Activated naive CD4-positive, alpha-beta T cell treated with Interleukin-2 at 50 U/mL for 16 hours (primary cell): ENCODE results near the gene SYNE4.
"Not testable (repeated sequence)": the region's sequence is repeated elsewhere in the genome, so short reads cannot be mapped to it uniquely, and the experiment has no call there.

Source experiments
- DNase-seq: peaks from one replicate; pipeline ENCODE4 v3.0.0-alpha.2; 2020

The SYNE4 gene

DNA sequence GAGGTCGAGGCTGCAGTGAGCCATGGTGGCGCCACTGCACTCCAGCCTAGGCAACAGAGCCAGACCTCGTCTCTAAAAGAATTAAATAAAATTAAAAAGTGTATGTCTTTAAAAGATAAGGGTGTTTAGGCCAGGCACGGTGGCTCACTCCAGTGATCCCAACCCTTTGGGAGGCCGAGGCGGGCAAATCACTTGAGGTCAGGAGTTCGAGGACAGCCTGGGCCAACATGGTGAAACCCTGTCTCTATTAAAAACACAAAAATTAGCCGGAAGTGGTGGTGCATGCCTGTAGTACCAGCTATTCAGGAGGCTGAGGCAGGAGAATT is 21.1 kb downstream of the SYNE4 start:
- DNase-seq, result no peak

DNA sequence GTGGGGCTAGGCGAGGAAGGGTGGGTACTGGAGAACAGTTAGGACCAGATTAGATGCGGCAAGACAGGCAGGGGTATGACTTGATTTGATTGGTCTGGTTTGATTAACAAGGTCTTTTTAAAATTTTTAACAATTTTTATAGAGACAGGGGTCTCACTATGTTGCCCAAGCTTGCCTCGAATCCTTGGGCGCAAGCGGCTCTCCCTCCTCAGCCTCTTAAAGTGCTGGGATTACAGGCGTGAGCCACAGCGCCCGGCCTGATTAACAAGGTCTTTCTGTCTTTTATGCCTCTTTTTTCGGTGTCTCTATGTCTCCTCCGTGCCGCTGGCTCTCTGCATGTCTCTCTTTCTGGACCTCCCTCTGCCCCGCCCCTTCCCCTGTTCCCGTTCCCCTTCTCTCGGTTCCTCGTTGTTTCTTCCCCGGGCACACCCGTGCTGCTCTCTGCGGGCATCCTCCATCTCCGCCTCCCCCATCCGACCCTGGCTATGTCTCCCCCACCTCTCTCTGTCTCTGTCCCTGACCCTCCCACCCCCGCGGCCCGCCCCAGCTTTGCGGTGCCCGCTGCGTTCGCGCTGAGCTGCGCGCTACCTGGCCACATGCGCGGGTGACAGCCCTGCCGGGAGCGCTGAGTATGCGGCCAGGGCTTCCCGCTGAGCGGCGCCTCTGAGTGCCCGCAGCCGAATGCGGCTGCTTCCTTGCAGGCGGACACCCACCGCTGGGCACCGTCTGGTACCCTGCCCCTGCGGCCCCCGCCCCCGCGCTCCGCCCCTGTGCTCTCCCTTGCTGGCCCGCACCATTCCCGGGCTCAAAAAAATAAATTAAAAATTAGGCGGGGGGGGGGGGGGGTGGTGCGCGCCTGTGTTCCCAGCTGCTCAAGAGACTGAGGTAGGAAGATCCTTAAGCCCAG is 21.7 kb downstream of the SYNE4 start:
- peak; percentile 13 for DNase-seq

DNA sequence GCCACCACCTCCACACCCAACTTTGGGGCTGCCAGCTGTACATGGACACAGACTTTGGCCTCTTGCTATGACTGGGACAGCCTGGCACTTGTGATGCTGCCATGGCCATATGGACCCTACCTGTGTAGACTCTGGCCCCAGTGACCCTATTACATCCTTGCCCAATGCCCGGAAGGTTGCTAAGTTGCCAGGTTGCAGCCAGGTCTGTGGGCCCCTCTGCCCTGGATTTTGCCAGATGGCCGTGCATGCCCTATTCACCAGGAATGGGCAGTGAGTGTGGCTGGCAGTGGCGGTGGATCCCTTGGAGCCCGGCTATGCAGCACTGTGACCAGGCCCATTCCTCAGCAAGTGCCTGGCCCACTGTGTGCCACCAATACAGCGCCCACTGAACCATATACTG is 22.5 kb downstream of the SYNE4 start:
- no peak for DNase-seq

DNA sequence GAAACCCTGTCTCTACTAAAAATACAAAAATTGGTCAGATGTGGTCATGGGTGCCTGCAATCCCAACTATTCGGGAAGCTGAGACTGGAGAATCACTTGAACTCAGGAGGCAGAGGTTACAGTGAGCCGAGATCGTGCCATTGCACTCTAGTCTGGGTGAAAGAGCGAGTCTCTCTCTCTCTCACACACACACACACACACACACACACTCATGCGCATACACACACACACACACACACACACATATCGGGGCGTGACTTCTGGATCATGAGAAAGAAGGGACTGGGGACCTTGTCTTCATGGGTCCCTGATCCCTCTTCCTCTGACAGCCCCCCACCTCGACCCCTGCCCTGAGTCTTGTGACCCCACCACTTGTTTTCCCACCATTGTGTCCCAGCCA is 25.4 kb downstream of the SYNE4 start:
- DNase-seq, result no peak

DNA sequence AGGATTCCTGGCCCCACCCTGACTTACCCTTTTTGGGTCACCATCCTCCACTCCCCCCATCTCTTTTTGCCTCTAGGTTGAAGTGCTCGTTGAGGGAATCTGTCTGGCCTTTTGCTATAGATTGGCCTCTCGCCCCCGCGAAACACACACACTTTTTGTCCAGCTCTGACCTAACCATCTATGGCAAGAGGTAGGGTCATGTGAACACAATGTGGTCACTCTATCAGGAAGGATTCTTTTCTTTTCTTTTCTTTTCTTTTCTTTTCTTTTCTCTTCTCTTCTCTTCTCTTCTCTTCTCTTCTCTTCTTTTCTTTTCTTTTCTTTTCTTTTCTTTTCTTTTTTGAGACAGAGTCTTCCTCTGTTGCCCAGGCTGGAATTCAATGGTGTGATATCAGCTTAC is 27.6 kb downstream of the SYNE4 start:
- DNase-seq, result not testable (repeated sequence)

DNA sequence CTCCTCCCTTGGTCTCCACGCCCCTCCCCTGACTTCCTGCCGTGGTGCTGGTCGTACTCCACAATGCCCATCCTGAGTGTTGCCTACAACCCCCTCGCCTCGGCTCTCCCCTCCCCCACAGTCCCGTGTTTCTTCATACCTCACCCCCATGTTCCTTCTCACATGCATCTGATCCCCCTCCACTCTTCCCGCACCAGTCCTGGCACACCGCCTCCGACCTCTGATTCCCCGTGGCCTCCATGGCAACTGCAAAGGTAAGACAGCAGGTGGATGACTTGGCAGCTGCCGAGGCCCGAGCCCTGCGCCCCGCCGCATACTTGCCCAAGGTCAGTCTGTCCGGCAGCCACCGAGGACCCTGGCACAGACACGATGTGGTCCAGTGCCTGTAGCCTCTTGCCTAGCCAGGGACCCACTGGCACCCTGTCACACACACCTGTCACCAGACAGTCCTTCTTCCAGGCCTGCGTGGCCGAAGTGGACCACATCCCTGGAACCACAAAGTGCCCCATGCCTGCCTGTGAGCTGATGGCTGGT is 29.7 kb downstream of the SYNE4 start:
- DNase-seq, result no peak

DNA sequence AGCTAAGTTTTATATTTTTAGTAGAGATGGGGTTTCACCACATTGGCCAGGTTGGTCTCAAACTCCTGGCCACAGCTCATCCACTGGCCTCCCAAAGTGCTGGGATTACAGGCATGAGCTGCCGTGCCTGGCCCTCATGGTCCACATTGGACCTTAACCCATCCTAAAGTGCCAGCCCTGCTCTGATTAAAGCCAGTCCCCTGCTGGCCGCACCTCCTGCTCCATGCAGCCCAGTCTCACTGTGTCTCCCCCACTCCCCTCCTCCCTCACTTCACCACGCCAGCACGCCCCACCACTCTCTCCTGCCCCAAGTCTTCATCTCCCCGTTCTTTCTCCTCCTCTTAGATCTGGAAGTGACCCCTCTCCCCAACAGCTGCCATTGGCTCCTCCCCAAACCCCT is 30.3 kb downstream of the SYNE4 start:
- DNase-seq, result no peak

DNA sequence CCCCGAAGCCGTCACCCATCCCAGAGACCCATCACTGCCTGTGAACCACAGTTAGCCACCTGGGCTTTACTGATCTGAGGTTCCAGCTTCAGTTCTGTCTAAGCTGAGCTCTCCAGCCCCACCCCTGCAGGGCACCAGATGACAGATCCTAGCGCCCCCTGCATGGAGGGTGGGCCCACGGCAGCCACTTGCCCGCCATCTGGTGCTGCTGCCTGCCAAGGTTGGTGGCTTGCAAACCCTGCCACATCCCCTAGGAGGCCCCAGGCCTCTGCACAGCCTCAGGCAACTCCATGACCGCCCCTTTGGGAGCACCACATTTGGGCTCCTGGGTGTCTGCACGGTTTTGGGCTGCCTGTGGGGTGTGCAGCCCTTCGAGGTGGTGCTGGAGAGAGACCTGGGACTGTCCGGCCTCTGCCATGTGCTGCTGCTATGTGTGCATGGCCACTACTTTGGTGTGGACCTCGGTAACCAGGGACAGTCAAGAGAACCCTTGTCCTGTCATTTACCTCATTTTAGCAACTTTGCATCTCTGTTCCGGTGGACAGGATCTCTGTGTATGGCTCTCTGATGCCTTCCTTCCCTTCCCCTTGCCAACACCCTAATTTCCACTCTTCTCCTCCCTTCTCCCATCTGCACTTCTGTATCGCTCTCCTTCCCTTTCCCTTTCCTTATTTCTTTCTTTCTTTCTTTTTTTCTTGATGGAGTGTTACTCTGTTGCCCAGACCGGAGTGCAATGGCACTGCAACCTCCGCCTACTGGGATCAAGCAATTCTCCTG is 31.0 kb downstream of the SYNE4 start:
- DNase-seq, result peak; percentile 7

DNA sequence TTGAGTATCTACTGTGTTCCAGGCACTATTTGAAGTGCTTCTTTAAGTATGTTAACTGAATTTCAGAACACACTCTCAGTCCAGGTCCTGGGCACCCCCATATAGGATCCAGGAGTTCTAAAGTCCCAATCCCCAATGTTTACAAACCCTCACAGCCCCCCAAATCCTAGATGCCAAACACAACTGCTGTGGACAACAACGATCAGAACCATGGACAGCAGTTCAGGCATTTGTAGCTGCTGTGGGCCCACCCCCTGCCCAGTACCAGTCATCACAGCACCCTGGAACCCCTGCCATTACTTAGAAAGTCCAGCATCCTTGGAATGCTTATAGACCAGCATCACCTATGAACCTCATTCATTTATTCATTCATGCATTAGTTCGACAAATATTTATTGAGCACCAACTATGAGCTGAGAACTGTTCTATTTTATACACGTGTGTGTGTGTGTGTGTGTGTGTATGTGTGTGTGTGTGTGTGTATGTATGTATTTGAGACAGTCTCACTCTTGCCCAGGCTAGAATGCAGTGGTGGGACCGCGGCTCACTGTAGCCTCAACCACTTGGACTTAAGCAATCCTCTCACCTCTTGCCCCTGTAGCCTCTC is 32.9 kb downstream of the SYNE4 start:
- no peak for DNase-seq

DNA sequence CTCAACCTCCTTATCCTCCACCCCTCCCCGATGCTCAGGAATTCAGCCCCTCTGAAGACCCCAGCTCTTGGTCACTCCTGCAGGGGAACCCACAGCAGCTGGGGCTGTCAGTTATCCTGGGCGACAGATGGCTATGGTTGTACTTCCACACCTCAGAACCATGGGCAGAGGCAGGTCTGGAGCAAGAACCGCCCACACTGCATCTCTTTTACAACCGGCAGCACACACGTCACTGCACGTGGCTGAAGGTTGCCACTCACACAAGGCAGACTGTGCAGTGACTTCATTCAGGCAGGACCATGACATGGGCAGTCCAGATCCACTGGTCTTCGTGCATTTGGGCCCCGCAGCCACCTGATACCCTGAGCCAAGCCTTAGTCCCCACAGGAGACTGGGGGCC is 35.1 kb downstream of the SYNE4 start:
- DNase-seq, result no peak

DNA sequence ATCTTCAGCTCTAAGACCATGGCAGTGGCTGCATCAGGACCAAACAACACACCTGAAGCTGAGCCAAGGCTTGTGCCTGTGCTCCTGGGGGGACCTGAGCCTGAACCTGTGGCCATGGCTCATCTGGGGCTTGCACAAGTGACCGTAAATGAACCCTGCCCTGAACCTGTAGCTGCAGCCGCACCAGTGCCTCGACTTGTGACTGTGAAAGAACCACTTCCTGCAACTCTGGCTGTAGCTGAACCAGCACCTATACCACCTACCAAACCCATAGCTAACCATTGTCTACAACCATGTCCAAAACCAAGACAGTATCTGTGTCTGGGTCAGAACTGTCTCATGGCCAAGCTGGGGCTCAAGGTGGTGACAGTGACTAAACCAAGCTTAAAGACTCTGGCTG is 41.8 kb downstream of the SYNE4 start:
- no peak for DNase-seq

DNA sequence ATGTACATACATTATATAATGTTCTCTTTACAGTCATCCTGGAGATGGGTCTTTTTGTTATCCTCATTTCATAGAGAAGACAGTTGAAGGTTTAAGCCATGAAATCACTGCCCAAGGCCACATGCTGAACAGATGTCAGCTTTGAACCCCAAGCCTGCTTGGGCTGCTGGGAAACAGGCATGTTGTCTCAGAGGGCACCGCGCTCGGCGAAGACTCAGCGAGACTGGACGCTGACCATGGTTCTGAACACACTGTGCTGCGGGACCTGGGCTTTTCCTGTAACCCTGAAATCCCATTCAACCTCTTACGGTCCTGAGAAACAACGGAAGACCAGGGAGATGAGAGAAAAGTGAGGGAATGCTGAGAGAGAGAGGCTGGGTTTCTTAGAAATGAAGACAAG is 45.1 kb downstream of the SYNE4 start:
- DNase-seq, result peak; percentile 33

DNA sequence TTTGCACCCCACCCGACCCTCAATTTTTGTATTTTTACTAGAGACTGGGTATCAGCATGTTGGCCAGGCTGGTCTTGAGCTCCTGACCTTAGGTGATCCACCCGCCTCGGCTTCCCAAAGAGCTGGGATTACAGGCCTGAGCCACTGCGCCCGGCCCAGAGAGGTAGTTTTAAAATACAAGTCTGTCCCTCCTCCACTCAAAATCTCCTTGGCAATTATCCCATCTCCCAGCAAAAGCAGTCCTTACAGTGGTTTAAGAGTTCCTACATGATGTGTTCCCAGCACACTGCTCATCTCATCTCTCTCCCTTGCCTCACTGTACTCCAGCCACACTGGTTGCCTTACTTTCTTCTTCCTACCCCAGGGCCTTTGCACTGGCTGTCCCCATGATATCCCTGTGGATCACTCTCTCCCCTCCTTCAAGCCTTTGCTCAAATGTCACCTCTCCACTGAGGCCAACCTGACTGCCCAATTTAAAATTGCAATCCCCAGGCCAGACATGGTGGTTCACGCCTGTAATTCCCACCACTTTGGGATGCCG is 48.1 kb downstream of the SYNE4 start:
- DNase-seq, result no peak

DNA sequence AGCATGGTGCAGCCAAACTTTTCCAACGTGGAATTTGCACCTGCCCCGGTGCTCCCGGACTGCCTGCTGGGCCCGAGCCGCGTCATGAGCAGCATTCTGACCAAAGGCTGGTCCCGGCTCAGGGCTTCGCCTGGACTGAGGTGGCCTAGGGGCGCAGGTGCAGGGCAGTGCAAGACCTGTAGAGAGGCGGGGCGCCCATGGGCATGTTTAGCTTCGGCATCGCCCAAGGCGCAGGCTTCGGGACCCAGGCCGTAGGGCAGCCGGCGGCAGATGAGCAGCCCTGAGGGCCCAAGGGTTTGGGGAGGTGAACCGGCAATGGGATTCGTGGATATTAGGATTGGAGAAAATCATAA is 48.7 kb downstream of the SYNE4 start:
- DNase-seq, result no peak

DNA sequence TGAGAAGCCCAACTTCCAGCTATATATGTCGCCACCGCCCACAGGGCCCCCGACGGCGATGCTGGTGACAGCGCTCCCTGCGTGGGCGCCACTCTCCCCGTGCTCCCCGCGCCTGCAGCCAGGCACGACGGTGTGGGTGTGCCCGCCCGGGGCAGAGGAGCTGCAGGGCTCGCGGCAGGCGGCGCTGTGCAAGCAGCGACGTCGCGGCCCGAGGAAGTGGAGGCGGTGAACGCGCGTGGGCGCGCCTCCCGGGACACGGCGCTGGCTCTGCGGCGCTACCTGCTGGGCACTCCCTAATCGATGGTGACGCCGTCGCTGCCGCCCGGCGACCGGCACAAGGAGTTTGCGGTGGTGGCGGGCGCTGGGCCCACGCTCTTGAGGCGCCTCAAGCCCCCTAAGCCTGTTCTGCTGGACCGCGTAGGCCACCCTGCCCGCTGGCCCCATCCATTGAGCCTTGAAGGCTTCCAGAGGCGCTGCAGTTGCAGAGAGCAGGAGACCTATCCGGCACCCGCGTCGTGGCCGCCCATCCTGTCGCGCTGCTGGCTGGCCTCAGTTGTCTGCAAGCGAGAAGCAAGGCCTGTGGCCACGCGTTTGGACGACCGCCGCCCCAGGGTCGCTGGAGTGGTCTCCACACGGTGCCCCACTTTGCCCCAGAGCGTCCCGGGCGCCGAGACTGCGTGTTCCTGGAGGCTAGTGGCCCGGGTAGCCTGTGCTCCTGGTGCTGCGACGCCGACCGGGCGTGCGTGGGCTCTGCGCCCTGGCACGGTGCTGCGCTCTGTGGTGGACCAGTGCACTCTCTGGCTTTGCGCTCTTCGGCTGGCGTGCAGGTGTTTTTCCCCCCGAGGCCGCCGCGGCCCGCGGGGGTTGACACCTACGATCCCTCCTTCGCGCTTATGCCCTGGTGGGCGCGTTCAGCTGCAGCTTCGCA is 49.3 kb downstream of the SYNE4 start:
- DNase-seq, result peak; percentile 83

DNA sequence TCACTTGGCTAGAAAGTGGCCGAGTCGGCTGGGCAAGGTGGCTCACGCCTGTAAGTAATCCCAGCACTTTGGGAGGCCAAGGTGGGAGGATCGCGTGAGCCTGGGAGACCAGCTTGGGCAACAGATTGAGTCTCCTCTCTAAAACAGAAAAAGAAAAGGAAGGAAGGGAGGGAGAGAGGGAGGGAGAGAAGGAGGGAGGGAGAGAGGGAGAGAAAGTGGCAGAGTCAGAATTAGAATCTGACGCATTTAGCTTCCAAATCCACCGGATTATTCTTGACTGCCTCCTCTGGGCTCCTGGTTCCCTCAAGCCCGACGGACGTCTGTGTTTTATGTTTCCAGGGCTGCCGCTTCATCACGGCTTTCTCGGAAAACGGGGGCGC is 50.0 kb downstream of the SYNE4 start:
- DNase-seq, result no peak

DNA sequence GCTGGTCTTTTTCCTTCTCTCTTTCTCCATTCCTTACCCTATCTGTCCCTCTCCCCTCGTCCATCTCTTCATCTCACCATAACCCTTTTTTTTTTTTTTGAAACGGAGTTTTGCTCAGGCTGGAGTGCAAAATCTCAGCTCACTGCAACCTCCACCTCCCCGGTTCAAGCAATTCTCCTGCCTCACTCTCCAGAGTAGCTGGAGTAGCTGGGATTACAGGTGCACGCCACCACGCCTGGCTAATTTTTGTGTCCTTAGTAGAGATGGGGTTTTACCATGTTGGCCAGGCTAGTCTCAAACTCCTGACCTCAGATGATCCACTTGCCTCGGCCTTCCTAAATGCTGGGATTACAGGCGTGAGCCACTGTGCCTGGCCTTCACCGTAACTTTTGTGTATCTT is 51.2 kb downstream of the SYNE4 start:
- not testable (repeated sequence) for DNase-seq

DNA sequence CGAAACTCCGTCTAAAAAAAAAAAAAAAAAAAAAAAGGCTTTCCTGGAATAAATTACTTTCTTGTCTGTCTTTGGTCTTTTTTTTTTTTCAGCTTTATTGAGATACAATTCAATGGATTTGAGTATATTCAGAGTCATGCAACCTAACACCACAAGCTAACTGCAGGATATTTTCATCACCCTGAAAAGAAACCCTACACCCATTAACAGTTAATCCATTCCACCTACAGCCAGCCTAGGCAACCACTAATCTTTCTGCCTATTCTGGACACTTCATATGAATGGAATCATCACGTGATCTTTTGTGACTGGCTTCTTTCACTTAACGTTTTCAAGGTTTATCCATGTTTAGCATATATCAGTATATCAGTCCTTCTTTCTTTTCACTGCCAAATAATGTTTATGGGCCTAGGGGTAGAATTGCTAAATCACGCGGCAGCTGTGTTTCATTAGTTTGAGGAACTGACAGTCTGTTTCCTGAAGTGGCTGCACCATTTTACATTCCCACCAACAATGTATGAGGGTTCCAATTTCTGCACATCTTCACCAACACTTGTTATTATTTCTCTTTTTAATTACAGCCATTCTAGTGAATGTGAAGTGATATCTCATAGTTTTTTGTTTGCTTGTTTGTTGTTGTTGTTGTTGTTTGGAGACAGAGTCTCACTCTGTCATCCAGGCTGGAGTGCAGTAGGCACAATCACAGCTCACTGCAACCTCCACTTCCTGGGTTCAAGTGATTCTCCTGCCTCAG is 52.6 kb downstream of the SYNE4 start:
- DNase-seq, result no peak
